K562 (cell line): ENCODE measurements around the gene F12. TPM values are rescaled to one million over a fixed set of nuclear protein-coding genes. Genes with fewer than 3 reads are reported as not detected.

Source experiments
- AFF4 ChIP-seq: sonication (generic); formaldehyde crosslinking; IDR thresholded peaks from 2 replicates; pipeline ENCODE4 v1.8.0; 2023; ENCODE audit warnings: mild to moderate bottlenecking, missing genetic modification reagents
- ASH1L ChIP-seq: fragments of 450-650 bp; IDR thresholded peaks from 2 replicates; pipeline ENCODE4 v1.6.1; 2018; ENCODE audit warnings: borderline replicate concordance, mild to moderate bottlenecking, low read depth; ENCODE audit not compliant: partially characterized antibody
- ATF1 ChIP-seq, 2 experiments: fragments of 450-650 bp in 1 of 2; IDR thresholded peaks; 2 replicates each; pipeline ENCODE4 v1.6.1; 2016; ENCODE audit warnings: missing compliant biosample characterization in 1 of 2, missing genetic modification characterization in 1 of 2
- DACH1 ChIP-seq: fragments of 450-650 bp; IDR thresholded peaks from 2 replicates; pipeline ENCODE4 v1.6.1; 2018; ENCODE audit not compliant: partially characterized antibody
- EP400 ChIP-seq: fragments of 450-650 bp; IDR thresholded peaks from 2 replicates; pipeline ENCODE4 v1.6.1; 2017; ENCODE audit warnings: antibody characterized with exemption, mild to moderate bottlenecking, moderate library complexity
- GATA2 ChIP-seq: sonication (generic); formaldehyde crosslinking; IDR thresholded peaks from 2 replicates; pipeline ENCODE4 v1.4.0; 2020; ENCODE audit warnings: mild to moderate bottlenecking, missing genetic modification reagents
- GATAD2A ChIP-seq: fragments of 450-650 bp; IDR thresholded peaks from 2 replicates; pipeline ENCODE4 v1.6.1; 2017
- HES1 ChIP-seq: fragments of 450-650 bp; IDR thresholded peaks from 2 replicates; pipeline ENCODE4 v1.6.1; 2016; ENCODE audit warnings: low read depth, mild to moderate bottlenecking, moderate library complexity
- MIER1 ChIP-seq: fragments of 450-650 bp; IDR thresholded peaks from 2 replicates; pipeline ENCODE4 v1.6.1; 2016; ENCODE audit warnings: antibody characterized with exemption, mild to moderate bottlenecking, low read depth
- NR2C2 ChIP-seq, 2 experiments: fragments of 200-800 bp in 1 of 2; sonication (Bioruptor generic) in 1 of 2; sonication (generic) in 1 of 2; formaldehyde crosslinking in 1 of 2; IDR thresholded peaks; 2 replicates each; pipeline versions ENCODE4 v1.6.1 to v1.8.0; 2016 to 2022; ENCODE audit warnings: mild to moderate bottlenecking in 1 of 2, missing compliant biosample characterization in 1 of 2, missing genetic modification characterization in 1 of 2, missing genetic modification reagents in 1 of 2
- SIN3B ChIP-seq: fragments of 450-650 bp; IDR thresholded peaks from 2 replicates; pipeline ENCODE4 v1.6.1; 2017; ENCODE audit warnings: low read depth, mild to moderate bottlenecking, moderate library complexity
- TEAD4 ChIP-seq, 2 experiments: sonication (generic) in 1 of 2; formaldehyde crosslinking in 1 of 2; IDR thresholded peaks; 2 replicates each; pipeline versions ENCODE4 v1.6.1 to v1.8.0; 2012 to 2022; ENCODE audit warnings: borderline replicate concordance in 1 of 2, inconsistent platforms in 1 of 2, low read length in 1 of 2, mild to moderate bottlenecking in 1 of 2, missing genetic modification reagents in 1 of 2
- ZFP30 ChIP-seq: fragments of 250-450 bp; sonication (Bioruptor Pico); IDR thresholded peaks from 2 replicates; pipeline ENCODE4 v1.8.0; 2022; ENCODE audit warnings: moderate library complexity, mild to moderate bottlenecking, inconsistent platforms, borderline replicate concordance
- ZFP36 ChIP-seq: fragments of 150-350 bp; IDR thresholded peaks from 2 replicates; pipeline ENCODE4 v1.6.1; 2018; ENCODE audit warnings: low read length, low read depth; ENCODE audit not compliant: partially characterized antibody
- ZKSCAN3 ChIP-seq: fragments of 250-450 bp; sonication (Bioruptor Pico); IDR thresholded peaks from 2 replicates; pipeline ENCODE4 v1.4.0; 2020
- ZMIZ1 ChIP-seq, 2 experiments: fragments of 150-350 bp in 1 of 2; IDR thresholded peaks; 2 replicates each; pipeline ENCODE4 v1.6.1; 2012 to 2016; ENCODE audit warnings: low read depth in 2 of 2, low read length in 2 of 2, mild to moderate bottlenecking in 1 of 2, moderate library complexity in 1 of 2
- ZNF212 ChIP-seq: fragments of 450-650 bp; formaldehyde crosslinking; IDR thresholded peaks from 2 replicates; pipeline ENCODE4 v1.4.0; 2020; ENCODE audit warnings: mild to moderate bottlenecking
- ZNF232 ChIP-seq: sonication (generic); formaldehyde crosslinking; IDR thresholded peaks from 2 replicates; pipeline ENCODE4 v1.8.0; 2022; ENCODE audit warnings: mild to moderate bottlenecking, missing genetic modification reagents
- ZNF311 ChIP-seq: fragments of 250-450 bp; sonication (Bioruptor Pico); IDR thresholded peaks from 2 replicates; pipeline ENCODE4 v1.4.0; 2020; ENCODE audit warnings: mild to moderate bottlenecking, moderate library complexity
- polyA plus RNA-seq, 8 experiments: library from polyadenylated mRNA; depleted of rRNA in 4 of 8; stranded (reverse) in 5 of 8; unstranded in 3 of 8; fragments of >200 nt; fragmentation: Nextera tagmentation in 2 of 8; fragmentation: Illumina TruSeq in 1 of 8; extraction: Ambion mirVana in 2 of 8; extraction: Trizol in 1 of 8; gene quantifications; 2 replicates each; pipeline versions ENCODE4 v1.2.1 to v1.2.3, GENCODE V29; 2011 to 2014; ENCODE audit warnings: inconsistent platforms in 1 of 8, missing spikeins in 1 of 8
- total RNA-seq, 7 experiments: library from RNA; depleted of rRNA in 6 of 7; stranded (reverse); fragments of >200 nt in 6 of 7; fragmentation: Illumina TruSeq in 2 of 7; extraction: Trizol in 2 of 7; gene quantifications; 2 replicates each; pipeline versions ENCODE4 v1.2.1 to v1.2.3, GENCODE V29; 2011 to 2021; ENCODE audit warnings: low replicate concordance in 1 of 7

F12 gene
- total and polyA plus RNA-seq, 9 of the 15 experiments (the other 6 are each of a cell fraction or from before 2014, with no cell fraction given): 0.59 to 18.3 (median 3.6) TPM

- TF ChIP-seq ZNF232 (no peak), EP400 (peak; percentile 29; the same call in 1 of the 2 replicates), TEAD4 (IDR thresholded peaks at IDR 0.05; ENCODE audit: low read length) (no peak), TEAD4 (CRISPR knock-in tag; IDR thresholded peaks at IDR 0.05; ENCODE audit: borderline replicate concordance) (no peak), ASH1L (no peak), ZNF311 (CRISPR knock-in tag) (no peak), DACH1 (no peak), ZFP36 (no peak), ATF1 (CRISPR knock-in tag; IDR thresholded peaks at IDR 0.05) (0 out of 2 replicates have a peak, but pooled peaks have one; percentile 2), ATF1 (tag; IDR thresholded peaks at IDR 0.05) (0 out of 2 replicates have a peak, but pooled peaks have one; percentile 10), MIER1 (no peak), ZKSCAN3 (CRISPR knock-in tag) (no peak), HES1 (no peak), ZNF212 (CRISPR knock-in tag) (peak; percentile 41; the same call in 1 of the 2 replicates), SIN3B (no peak), ZMIZ1 (IDR thresholded peaks at IDR 0.05; ENCODE audit: low read depth in 2 of 2, low read length in 2 of 2) (no peak), NR2C2 (CRISPR knock-in tag; IDR thresholded peaks at IDR 0.05) (peak; percentile 74; the same call in 1 of the 2 replicates), NR2C2 (tag; IDR thresholded peaks at IDR 0.05) (no peak), GATA2 (CRISPR knock-in tag) (no peak), AFF4 (CRISPR knock-in tag) (0 out of 2 replicates have a peak, but pooled peaks have one; percentile 34), ZFP30 (CRISPR knock-in tag) (no peak), GATAD2A (no peak)
These were observed 37.1 kb upstream of the F12 start, which contains the start of gene PRR7 (continued) for GRCh38 chr5:177446200-177447065.
